Bronchial epithelial cell (primary cell): ENCODE measurements around the gene SH3RF2. TPM values are rescaled to one million over a fixed set of nuclear protein-coding genes. Genes with fewer than 3 reads are reported as not detected.
A peak's percentile ranks its signal among the peaks of the same experiment; 100 is the strongest.
"Not testable (repeated sequence)": the region's sequence is repeated elsewhere in the genome, so short reads cannot be mapped to it uniquely, and the experiment has no call there.

ENCODE experiments used
- DNase-seq: peaks from one replicate; pipeline ENCODE4 v3.0.0-alpha.2; 2010; ENCODE audit warnings: low read depth
- FAIRE-seq: peaks from 2 replicates; lab custom pipeline; 2011; peaks lifted over from hg19 to GRCh38; lab: Jason Lieb, UNC
- H3K27me3 ChIP-seq: 2 replicates; pipeline ENCODE4 v1.5.1; 2011; ENCODE audit warnings: low read length; ENCODE audit not compliant: control insufficient read depth, insufficient read depth
- H3K36me3 ChIP-seq: 2 replicates; pipeline ENCODE4 v1.5.1; 2011; ENCODE audit warnings: low read length; ENCODE audit not compliant: control insufficient read depth, insufficient read depth
- H3K4me3 ChIP-seq: 2 replicates; pipeline ENCODE4 v1.5.1; 2011; ENCODE audit warnings: mild to moderate bottlenecking, low read depth, low read length, control low read depth
- total RNA-seq: library from RNA; depleted of rRNA; stranded (reverse); fragments of >200 nt; gene quantifications from 2 replicates; pipeline ENCODE4 v1.2.1, GENCODE V29; 2014
- TF ChIP-seq, protein P1 (sequence below): IDR thresholded peaks from 2 replicates; pipeline ENCODE4 v1.5.1; 2011; ENCODE audit warnings: mild to moderate bottlenecking, moderate library complexity, low read length, control low read depth, inconsistent platforms; ENCODE audit not compliant: insufficient read depth, severe bottlenecking

The SH3RF2 gene
- total RNA-seq, 1 donor from 2014 or later, result 3.7 TPM

DNA sequence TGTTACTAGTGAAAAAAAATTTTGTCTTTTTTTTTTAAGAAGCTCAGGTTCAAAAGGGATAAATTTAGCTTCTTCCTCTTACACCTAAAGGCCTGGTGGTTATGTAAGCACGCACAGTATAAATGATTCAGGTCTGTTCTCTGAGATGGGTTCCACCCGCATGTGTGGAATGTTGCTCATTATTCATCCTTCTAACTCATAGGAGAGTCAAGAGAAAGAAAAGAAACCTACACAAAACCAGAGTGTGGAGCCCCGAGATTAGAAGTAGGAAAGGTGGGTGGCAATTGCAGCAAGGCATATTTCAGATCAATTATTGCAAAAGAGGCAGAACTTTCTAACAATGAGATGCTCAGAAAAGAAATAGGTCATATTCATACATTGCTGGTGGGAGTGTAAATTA lies 155.5 kb downstream of the SH3RF2 start:
- TF ChIP-seq, protein P1, sequence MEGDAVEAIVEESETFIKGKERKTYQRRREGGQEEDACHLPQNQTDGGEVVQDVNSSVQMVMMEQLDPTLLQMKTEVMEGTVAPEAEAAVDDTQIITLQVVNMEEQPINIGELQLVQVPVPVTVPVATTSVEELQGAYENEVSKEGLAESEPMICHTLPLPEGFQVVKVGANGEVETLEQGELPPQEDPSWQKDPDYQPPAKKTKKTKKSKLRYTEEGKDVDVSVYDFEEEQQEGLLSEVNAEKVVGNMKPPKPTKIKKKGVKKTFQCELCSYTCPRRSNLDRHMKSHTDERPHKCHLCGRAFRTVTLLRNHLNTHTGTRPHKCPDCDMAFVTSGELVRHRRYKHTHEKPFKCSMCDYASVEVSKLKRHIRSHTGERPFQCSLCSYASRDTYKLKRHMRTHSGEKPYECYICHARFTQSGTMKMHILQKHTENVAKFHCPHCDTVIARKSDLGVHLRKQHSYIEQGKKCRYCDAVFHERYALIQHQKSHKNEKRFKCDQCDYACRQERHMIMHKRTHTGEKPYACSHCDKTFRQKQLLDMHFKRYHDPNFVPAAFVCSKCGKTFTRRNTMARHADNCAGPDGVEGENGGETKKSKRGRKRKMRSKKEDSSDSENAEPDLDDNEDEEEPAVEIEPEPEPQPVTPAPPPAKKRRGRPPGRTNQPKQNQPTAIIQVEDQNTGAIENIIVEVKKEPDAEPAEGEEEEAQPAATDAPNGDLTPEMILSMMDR, result no peak
- Histone ChIP-seq H3K36me3 (no peaks in the 10 kb centered on the region), H3K4me3 (no peak overlapping the region), H3K27me3 (no peaks in the 10 kb centered on the region)
- DNase-seq (peak; percentile 59), FAIRE-seq (no peak)

DNA sequence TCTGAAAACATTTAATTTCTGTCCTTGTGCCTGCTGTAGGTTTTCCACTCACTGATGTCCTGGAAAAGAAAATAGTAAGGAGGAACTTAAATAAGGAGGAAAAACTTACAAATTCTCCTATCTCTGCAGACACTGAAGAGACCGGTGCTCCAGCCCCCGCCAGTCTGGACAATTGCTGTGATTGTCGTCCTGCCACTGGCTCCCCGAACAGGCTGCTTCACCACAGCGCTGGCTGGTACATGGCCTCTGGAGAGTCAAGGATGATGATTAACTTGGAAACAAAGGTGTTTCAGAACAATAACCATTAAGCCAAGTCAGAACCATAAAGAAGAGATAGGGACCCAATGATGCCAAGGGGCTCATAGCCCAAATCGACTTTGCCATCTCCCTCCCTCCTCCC lies 161.7 kb downstream of the SH3RF2 start:
- Histone ChIP-seq H3K27me3 (no peaks in the 10 kb centered on the region), H3K4me3 (no peak overlapping the region), H3K36me3 (no peaks in the 10 kb centered on the region)
- TF ChIP-seq, protein P1, result no peak
- FAIRE-seq (no peak), DNase-seq (no peak)

DNA sequence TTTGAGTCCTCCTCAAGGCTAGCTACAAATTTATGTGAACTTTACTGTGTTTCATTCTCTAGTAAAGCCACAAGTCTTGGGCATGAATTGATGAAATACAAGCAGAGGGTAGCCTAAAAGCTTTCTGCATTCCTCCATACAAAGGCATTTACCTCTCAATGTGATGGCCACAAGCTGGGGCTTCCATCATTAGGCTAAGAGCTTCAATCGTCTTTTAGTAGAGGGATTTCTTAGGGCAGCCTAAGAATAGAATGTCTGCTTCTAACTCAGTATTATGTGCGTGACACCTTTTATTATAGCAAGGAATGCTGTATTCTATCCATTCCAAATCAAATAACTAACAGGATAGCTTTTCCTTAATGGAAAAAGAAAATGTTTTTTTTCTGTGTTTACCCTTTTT lies 165.3 kb downstream of the SH3RF2 start:
- FAIRE-seq, result no peak

DNA sequence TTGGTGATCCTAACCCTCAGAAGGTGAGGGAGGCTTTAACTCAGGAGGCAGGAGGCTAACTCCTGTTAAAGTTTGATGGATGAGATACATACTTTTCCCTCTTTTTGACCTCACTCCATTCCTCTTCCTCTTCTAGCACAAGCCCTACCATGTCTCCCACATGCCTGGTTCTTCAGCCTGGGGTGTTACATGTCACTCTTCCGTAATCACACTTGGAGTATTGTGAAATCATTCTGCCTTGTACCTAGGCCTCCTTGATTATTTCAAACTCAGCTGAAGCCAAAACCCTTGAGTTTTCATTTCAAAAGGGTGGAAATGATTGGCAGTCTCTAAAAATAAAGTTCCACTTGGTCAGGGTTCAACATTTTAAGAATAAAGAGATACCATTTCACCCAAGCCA lies 167.2 kb downstream of the SH3RF2 start:
- FAIRE-seq, result no peak
- TF ChIP-seq, protein P1, result no peak
- Histone ChIP-seq H3K27me3 (no peaks in the 10 kb centered on the region), H3K36me3 (no peaks in the 10 kb centered on the region), H3K4me3 (no peak overlapping the region)
- peak; percentile 86 for DNase-seq

More for the DNA sequence above, 165.3 kb downstream of the SH3RF2 start:
- H3K27me3 ChIP-seq, result no peaks in the 10 kb centered on the region
- H3K36me3 ChIP-seq, result no peaks in the 10 kb centered on the region
- no peak overlapping the region for H3K4me3 ChIP-seq
- TF ChIP-seq, protein P1, result no peak
- no peak for DNase-seq

DNA sequence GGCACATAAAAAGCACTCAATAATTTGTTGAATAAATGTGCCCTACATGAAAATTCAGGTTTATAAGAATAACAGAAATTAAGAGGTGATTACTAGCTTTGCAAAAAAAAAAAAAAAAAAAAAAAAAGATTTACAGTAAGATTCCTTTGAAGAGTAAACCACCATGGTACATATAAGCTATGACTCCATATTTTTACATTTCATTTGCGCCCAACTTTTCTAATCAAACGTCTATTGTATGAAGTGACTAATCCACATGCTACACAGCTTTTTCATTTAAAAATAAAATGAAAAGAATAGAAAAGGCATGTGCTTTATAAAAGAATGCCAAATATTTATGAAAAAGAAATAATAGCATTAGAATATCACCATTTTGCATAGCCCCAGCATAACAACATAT lies 169.1 kb downstream of the SH3RF2 start, which contains the start of gene PLAC8L1:
Gene PLAC8L1, minus strand, starts transcription at position 101 of the 400 bp plus-strand sequence. CDS start 1,266 bp downstream, outside the sequence.
- no peak for FAIRE-seq
- TF ChIP-seq, protein P1, result no peak
- Histone ChIP-seq H3K36me3 (no peaks in the 10 kb centered on the region), H3K4me3 (no peak within 1 kb of the TSS), H3K27me3 (no peaks in the 10 kb centered on the region)
- DNase-seq, result no peak

DNA sequence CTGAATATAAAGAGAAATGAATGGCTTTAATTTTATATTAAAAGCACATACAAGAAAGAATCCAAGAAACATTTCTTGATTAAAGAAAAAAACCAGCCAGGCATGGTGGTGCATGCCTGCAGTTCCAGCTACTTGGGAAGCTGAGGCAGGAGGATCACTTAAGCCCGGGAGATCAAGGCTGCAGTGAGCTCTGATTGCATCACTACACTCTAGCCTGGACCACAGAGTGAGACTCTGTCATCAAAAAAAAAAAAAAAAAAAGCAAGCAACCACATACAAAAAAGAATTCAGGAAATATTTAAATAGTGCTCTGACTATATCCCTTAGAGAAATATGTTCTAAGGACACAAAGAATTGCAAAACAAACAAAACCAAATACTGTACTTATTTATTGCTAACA lies 171.5 kb downstream of the SH3RF2 start:
- H3K27me3 ChIP-seq, result no peaks in the 10 kb centered on the region
- no peak for DNase-seq
- no peak for FAIRE-seq
- TF ChIP-seq, protein P1, result no peak
- H3K4me3 ChIP-seq, result no peak overlapping the region
- H3K36me3 ChIP-seq, result no peaks in the 10 kb centered on the region

DNA sequence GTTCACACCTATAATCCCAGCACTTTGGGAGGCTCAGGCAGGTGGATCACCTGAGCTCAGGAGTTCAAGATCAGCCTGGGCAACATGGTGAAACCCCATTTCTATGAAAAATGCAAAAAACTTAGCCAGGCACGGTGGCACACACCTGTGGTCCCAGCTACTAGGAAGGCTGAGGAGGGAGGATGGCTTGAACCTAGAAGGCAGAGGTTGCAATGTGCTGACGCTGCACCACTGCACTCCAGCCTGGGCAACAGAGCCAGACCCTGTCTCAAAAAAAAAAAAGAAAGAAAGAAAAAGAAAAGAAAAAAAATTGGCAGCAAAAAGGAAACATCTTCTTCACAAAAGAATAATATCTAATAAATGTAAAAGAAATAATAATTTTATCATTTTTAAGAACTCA lies 172.5 kb downstream of the SH3RF2 start:
- FAIRE-seq, DNase-seq, H3K36me3 ChIP-seq, H3K27me3 ChIP-seq, H3K4me3 ChIP-seq: not testable (repeated sequence)
